ENCODE results near the gene KIF2C.

KIF2C gene

GRCh38 chr1:44720281-44720680 lies 19.4 kb upstream of the KIF2C start:
- H3K27ac ChIP-seq: no peak overlapping the region
- in situ Hi-C loops (cut with HindIII; ENCODE audit: low pct_ligation_motif_present, low sequenced_read_pairs): no loop called here
- no peak for TF ChIP-seq CTCF (IDR thresholded peaks at IDR 0.05; ENCODE audit: low read depth, low read length, missing control alignments)
- no peaks in the 10 kb centered on the region for H3K27me3 ChIP-seq (replicated peaks)
- no peak for DNase-seq
- H3K36me3 ChIP-seq (replicated peaks): no peaks in the 10 kb centered on the region
- no peak overlapping the region for H3K4me3 ChIP-seq (ENCODE audit: low read depth, low read length)

- H3K27ac ChIP-seq: peak overlapping the region; percentile 100
- H3K4me3 ChIP-seq (ENCODE audit: low read depth, low read length): no peak overlapping the region
- DNase-seq: peak; percentile 97
- in situ Hi-C loops (cut with HindIII; ENCODE audit: low pct_ligation_motif_present, low sequenced_read_pairs): no loop called here
- no peak for TF ChIP-seq CTCF (IDR thresholded peaks at IDR 0.05; ENCODE audit: low read depth, low read length, missing control alignments)
- H3K27me3 ChIP-seq (replicated peaks): no peaks in the 10 kb centered on the region
- no peaks in the 10 kb centered on the region for H3K36me3 ChIP-seq (replicated peaks)
These were observed 17.9 kb upstream of the KIF2C start for GRCh38 chr1:44721485-44722361.

GRCh38 chr1:44723064-44723463 lies 16.6 kb upstream of the KIF2C start:
- TF ChIP-seq CTCF (IDR thresholded peaks at IDR 0.05; ENCODE audit: low read depth, low read length, missing control alignments): no peak
- no peaks in the 10 kb centered on the region for H3K36me3 ChIP-seq (replicated peaks)
- no peak for DNase-seq
- in situ Hi-C loops (cut with HindIII; ENCODE audit: low pct_ligation_motif_present, low sequenced_read_pairs): no loop called here
- no peak overlapping the region for H3K4me3 ChIP-seq (ENCODE audit: low read depth, low read length)
- H3K27me3 ChIP-seq (replicated peaks): no peaks in the 10 kb centered on the region
- no peak overlapping the region for H3K27ac ChIP-seq

- Histone ChIP-seq H3K27ac (no peak overlapping the region), H3K4me3 (ENCODE audit: low read depth, low read length) (no peak overlapping the region), H3K27me3 (replicated peaks) (no peaks in the 10 kb centered on the region), H3K36me3 (replicated peaks) (no peaks in the 10 kb centered on the region)
- in situ Hi-C loops (cut with HindIII; ENCODE audit: low pct_ligation_motif_present, low sequenced_read_pairs): no loop called here
- TF ChIP-seq CTCF (IDR thresholded peaks at IDR 0.05; ENCODE audit: low read depth, low read length, missing control alignments): no peak
- DNase-seq: no peak
These were observed 15.9 kb upstream of the KIF2C start for GRCh38 chr1:44723496-44724295.

GRCh38 chr1:44724296-44724954 lies 15.2 kb upstream of the KIF2C start:
- TF ChIP-seq CTCF (IDR thresholded peaks at IDR 0.05; ENCODE audit: low read depth, low read length, missing control alignments): no peak
- no peak for DNase-seq
- Histone ChIP-seq H3K27me3 (replicated peaks) (no peaks in the 10 kb centered on the region), H3K27ac (no peak overlapping the region), H3K4me3 (ENCODE audit: low read depth, low read length) (no peak overlapping the region), H3K36me3 (replicated peaks) (no peaks in the 10 kb centered on the region)
- in situ Hi-C loops (cut with HindIII; ENCODE audit: low pct_ligation_motif_present, low sequenced_read_pairs): no loop called here
